HUES48 (cell line): ENCODE measurements around the gene TSEN34.
A peak's percentile ranks its signal among the peaks of the same experiment; 100 is the strongest.
"Not testable (repeated sequence)": the region's sequence is repeated elsewhere in the genome, so short reads cannot be mapped to it uniquely, and the experiment has no call there.

Source experiments
- H3K27ac ChIP-seq: one replicate; pipeline ENCODE4 v1.7.0; 2013; ENCODE audit warnings: low read depth, low read length, inconsistent platforms
- H3K27me3 ChIP-seq: 2 replicates; pipeline ENCODE4 v1.6.1; 2013; ENCODE audit warnings: mild to moderate bottlenecking, low read length; ENCODE audit not compliant: control insufficient read depth, insufficient read depth
- H3K36me3 ChIP-seq: 2 replicates; pipeline ENCODE4 v1.6.1; 2013; ENCODE audit warnings: low read length; ENCODE audit not compliant: control insufficient read depth, insufficient read depth
- H3K4me1 ChIP-seq: 2 replicates; pipeline ENCODE4 v1.6.1; 2013; ENCODE audit warnings: mild to moderate bottlenecking, low read length; ENCODE audit not compliant: control insufficient read depth, insufficient read depth
- H3K4me3 ChIP-seq: 2 replicates; pipeline ENCODE4 v1.5.1; 2013; ENCODE audit warnings: mild to moderate bottlenecking, low read depth, low read length
- H3K9ac ChIP-seq: 2 replicates; pipeline ENCODE4 v1.6.1; 2013; ENCODE audit warnings: mild to moderate bottlenecking, low read depth, low read length, moderate library complexity
- H3K9me3 ChIP-seq: 2 replicates; pipeline ENCODE4 v1.6.1; 2013; ENCODE audit warnings: low read length; ENCODE audit not compliant: control insufficient read depth, insufficient read depth

The TSEN34 gene

GRCh38 chr19:54189735-54190502, 1.2 kb upstream of the TSEN34 start:
- H3K9ac ChIP-seq: peak overlapping the region; percentile 98
- H3K27me3 ChIP-seq: no peaks in the 10 kb centered on the region
- H3K27ac ChIP-seq: peak overlapping the region; percentile 99
- H3K36me3 ChIP-seq: peaks cover 42% of the 10 kb centered on the region
- H3K4me3 ChIP-seq: peak overlapping the region; percentile 100
- H3K4me1 ChIP-seq: peaks cover 15% of the 10 kb centered on the region
- H3K9me3 ChIP-seq: no peaks in the 10 kb centered on the region

DNA sequence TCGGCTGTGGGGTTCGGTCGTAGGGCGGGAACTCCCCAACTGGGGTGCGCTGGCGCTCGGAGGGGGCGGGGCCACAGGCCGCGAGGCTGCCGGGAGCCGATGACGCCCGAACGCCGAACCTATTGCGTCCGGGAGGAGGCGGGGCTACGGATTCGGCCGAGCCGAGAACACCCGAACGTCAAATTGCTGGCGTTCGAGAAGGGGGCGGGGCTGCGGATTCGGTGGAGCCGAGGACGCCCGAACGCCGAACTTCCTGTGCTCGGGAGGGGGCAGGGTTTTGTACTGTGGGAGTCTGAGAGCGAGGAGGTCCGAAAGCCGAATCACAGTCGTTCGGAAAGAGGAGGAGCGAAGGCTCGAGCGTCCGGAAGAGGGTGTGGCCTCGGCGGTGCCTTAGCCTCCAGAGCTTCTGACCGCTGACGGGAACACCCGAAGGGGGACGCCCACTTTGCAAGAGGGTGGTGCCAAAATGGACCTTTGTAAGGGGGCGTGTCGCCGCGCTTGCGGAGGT, 551 bp upstream of the TSEN34 start:
- H3K9ac ChIP-seq: peak overlapping the region; percentile 98

DNA sequence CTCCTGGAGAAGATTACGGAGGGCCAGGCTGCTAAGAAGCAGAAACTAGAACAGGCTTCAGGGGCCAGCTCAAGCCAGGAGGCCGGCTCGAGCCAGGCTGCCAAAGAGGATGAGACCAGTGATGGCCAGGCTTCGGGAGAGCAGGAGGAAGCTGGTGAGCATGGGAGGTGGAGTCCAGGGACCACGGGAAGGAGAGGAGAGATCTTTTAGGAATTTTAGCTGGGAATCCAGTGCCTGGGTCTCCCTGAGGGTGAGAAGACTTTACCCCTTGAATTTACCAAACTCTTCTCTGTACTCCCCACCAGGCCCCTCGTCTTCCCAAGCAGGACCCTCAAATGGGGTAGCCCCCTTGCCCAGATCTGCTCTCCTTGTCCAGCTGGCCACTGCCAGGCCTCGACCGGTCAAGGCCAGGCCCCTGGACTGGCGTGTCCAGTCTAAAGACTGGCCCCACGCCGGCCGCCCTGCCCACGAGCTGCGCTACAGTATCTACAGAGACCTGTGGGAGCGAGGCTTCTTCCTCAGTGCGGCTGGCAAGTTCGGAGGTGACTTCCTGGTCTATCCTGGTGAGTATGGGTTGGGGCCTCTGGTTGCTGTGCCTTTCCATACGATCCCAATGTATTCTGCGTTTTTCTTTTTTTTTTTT, 824 bp downstream of the TSEN34 start:
- H3K4me1 ChIP-seq: peaks cover 15% of the 10 kb centered on the region
- H3K27ac ChIP-seq: peak overlapping the region; percentile 99
- no peaks in the 10 kb centered on the region for H3K9me3 ChIP-seq

More for the DNA sequence above, 551 bp upstream of the TSEN34 start:
- H3K9me3 ChIP-seq: no peaks in the 10 kb centered on the region
- peaks cover 43% of the 10 kb centered on the region for H3K36me3 ChIP-seq
- peak overlapping the region; percentile 100 for H3K4me3 ChIP-seq
- peak overlapping the region; percentile 99 for H3K27ac ChIP-seq
- no peaks in the 10 kb centered on the region for H3K27me3 ChIP-seq
- peaks cover 15% of the 10 kb centered on the region for H3K4me1 ChIP-seq

GRCh38 chr19:54193011-54193410, 1.9 kb downstream of the TSEN34 start:
- H3K9me3 ChIP-seq: no peaks in the 10 kb centered on the region
- peaks cover 14% of the 10 kb centered on the region for H3K4me1 ChIP-seq
- H3K9ac ChIP-seq: no peak overlapping the region
- no peak overlapping the region for H3K27ac ChIP-seq
- no peak overlapping the region for H3K4me3 ChIP-seq
- no peaks in the 10 kb centered on the region for H3K27me3 ChIP-seq
- H3K36me3 ChIP-seq: peaks cover 40% of the 10 kb centered on the region

More for the DNA sequence above, 824 bp downstream of the TSEN34 start:
- Histone ChIP-seq H3K27me3 (no peaks in the 10 kb centered on the region), H3K36me3 (peaks cover 41% of the 10 kb centered on the region), H3K9ac (peak overlapping the region; percentile 65; the same call in 1 of the 2 replicates), H3K4me3 (peak overlapping the region; percentile 100)

GRCh38 chr19:54194463-54194862, 3.4 kb downstream of the TSEN34 start:
- peaks cover 40% of the 10 kb centered on the region for H3K36me3 ChIP-seq
- H3K27ac ChIP-seq, H3K9ac ChIP-seq, H3K9me3 ChIP-seq, H3K4me3 ChIP-seq, H3K27me3 ChIP-seq, H3K4me1 ChIP-seq: not testable (repeated sequence)

- peaks cover 47% of the 10 kb centered on the region for H3K36me3 ChIP-seq
- H3K27me3 ChIP-seq: no peaks in the 10 kb centered on the region
- H3K9me3 ChIP-seq: no peaks in the 10 kb centered on the region
- H3K27ac ChIP-seq: no peak overlapping the region
- H3K4me3 ChIP-seq: no peak overlapping the region
- H3K4me1 ChIP-seq: peaks cover 10% of the 10 kb centered on the region
- no peak overlapping the region for H3K9ac ChIP-seq
These were observed 5.4 kb downstream of the TSEN34 start for GRCh38 chr19:54196536-54196935.

DNA sequence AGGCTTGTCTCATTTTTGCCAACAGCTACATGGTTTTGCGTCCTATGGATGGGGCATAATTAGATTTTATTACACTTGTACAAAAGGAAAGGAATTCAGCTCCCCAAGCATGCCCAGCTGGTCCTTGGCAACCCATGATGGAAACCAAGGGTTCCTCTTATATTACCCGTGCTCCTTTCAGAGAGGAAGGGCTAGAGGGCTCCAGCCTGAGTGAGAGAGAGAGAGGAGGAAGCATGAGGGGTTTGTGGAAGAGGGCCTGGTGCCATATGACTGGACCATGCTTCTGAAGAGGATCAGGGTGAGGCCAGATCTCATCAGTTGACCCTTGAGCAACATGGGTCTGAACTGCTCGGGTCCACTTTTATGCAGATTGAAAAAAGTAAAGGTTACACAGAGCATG, 6.0 kb downstream of the TSEN34 start:
- Histone ChIP-seq H3K9ac (no peak overlapping the region), H3K4me1 (peaks cover 6% of the 10 kb centered on the region), H3K4me3 (no peak overlapping the region), H3K27me3 (no peaks in the 10 kb centered on the region), H3K36me3 (peaks cover 52% of the 10 kb centered on the region), H3K9me3 (no peaks in the 10 kb centered on the region), H3K27ac (no peak overlapping the region)

GRCh38 chr19:54199401-54199800, 8.3 kb downstream of the TSEN34 start:
- Histone ChIP-seq H3K27ac (no peak overlapping the region), H3K36me3 (peaks cover 55% of the 10 kb centered on the region), H3K9ac (no peak overlapping the region)

GRCh38 chr19:54201172-54201701, 10.1 kb downstream of the TSEN34 start:
- Histone ChIP-seq H3K4me1 (peaks cover 28% of the 10 kb centered on the region), H3K27me3 (no peaks in the 10 kb centered on the region), H3K27ac (peak overlapping the region; percentile 95), H3K4me3 (peak overlapping the region; percentile 89), H3K36me3 (peaks cover 64% of the 10 kb centered on the region), H3K9ac (peak overlapping the region; percentile 99), H3K9me3 (no peaks in the 10 kb centered on the region)

More at GRCh38 chr19:54199401-54199800, 8.3 kb downstream of the TSEN34 start:
- Histone ChIP-seq H3K4me3 (no peak overlapping the region), H3K27me3 (no peaks in the 10 kb centered on the region), H3K4me1 (peaks cover 18% of the 10 kb centered on the region), H3K9me3 (no peaks in the 10 kb centered on the region)

DNA sequence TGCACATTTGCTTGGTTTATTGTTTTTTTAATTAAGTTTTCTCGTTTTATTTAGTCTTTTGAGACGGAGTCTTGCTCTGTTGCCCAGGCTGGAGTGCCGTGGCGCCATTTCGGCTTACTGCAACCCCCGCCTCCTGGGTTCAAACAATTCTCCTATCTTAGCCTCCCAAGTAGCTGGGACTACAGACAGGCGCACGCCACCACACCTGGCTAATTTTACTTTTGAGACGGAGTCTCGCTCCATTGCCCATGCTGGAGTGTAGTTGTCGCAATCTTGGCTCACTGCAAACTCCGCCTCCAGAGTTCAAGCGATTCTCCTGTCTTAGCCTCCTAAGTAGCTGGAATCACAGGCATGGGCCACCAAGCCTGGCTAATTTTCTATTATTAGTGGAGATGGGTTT, 10.9 kb downstream of the TSEN34 start:
- Histone ChIP-seq H3K4me1 (peaks cover 28% of the 10 kb centered on the region), H3K9ac (peak overlapping the region; percentile 99), H3K27ac (peak overlapping the region; percentile 95), H3K27me3 (no peaks in the 10 kb centered on the region), H3K36me3 (peaks cover 66% of the 10 kb centered on the region), H3K9me3 (no peaks in the 10 kb centered on the region), H3K4me3 (peak overlapping the region; percentile 89)

GRCh38 chr19:54203151-54203611, 12.1 kb downstream of the TSEN34 start:
- Histone ChIP-seq H3K27ac (peak overlapping the region; percentile 54), H3K4me3 (peak overlapping the region; percentile 89), H3K9ac (peak overlapping the region; percentile 99), H3K4me1 (peaks cover 28% of the 10 kb centered on the region), H3K27me3 (no peaks in the 10 kb centered on the region), H3K36me3 (peaks cover 73% of the 10 kb centered on the region), H3K9me3 (no peaks in the 10 kb centered on the region)
